PC-3 (cell line): ENCODE results near the gene GALNT2.

Experiments
- CTCF ChIP-seq: fragments of 300-600 bp; sonication (generic); conservative IDR thresholded peaks from 2 replicates; pipeline ENCODE4 v1.5.1; 2017; ENCODE audit warnings: antibody characterized with exemption, low read depth, mild to moderate bottlenecking, low read length
- EZH2 ChIP-seq: fragments of 300-600 bp; sonication (generic); IDR thresholded peaks from one replicate; pipeline ENCODE4 v1.6.1; 2017; ENCODE audit warnings: antibody characterized with exemption, mild to moderate bottlenecking, low read length; ENCODE audit not compliant: unreplicated experiment

GRCh38 chr1:230319014-230319747, 252.1 kb downstream of the GALNT2 start:
- no peak for TF ChIP-seq CTCF
- no peak for TF ChIP-seq EZH2
